Astrocyte (in vitro differentiated cells and primary cell): Measurements from ENCODE around the gene EFNA1. TPM values are rescaled to one million over a fixed set of nuclear protein-coding genes. Genes with fewer than 3 reads are reported as not detected.
A peak's percentile ranks its signal among the peaks of the same experiment; 100 is the strongest.

Experiments
- DNase-seq: peaks from one replicate; pipeline ENCODE4 v3.0.0-alpha.2; 2010; ENCODE audit warnings: low read depth
- FAIRE-seq: peaks from 2 replicates; lab custom pipeline; 2011; peaks lifted over from hg19 to GRCh38; lab: Jason Lieb, UNC
- H2AFZ ChIP-seq: 2 replicates; pipeline ENCODE4 v1.6.0; 2012; ENCODE audit warnings: low read depth, low read length, inconsistent platforms
- H3K27ac ChIP-seq: 2 replicates; pipeline ENCODE4 v1.5.1; 2011; ENCODE audit warnings: low read depth, low read length, inconsistent platforms
- H3K27me3 ChIP-seq: 2 replicates; pipeline ENCODE4 v1.6.0; 2011; ENCODE audit warnings: low read length, inconsistent platforms; ENCODE audit not compliant: insufficient read depth
- H3K36me3 ChIP-seq: 2 replicates; pipeline ENCODE4 v1.5.1; 2011; ENCODE audit warnings: low read length, inconsistent platforms; ENCODE audit not compliant: insufficient read depth
- H3K4me1 ChIP-seq: 2 replicates; pipeline ENCODE4 v1.5.1; 2011; ENCODE audit warnings: low read length, inconsistent platforms; ENCODE audit not compliant: insufficient read depth
- H3K4me2 ChIP-seq: 2 replicates; pipeline ENCODE4 v1.6.0; 2012; ENCODE audit warnings: low read length, inconsistent platforms
- H3K4me3 ChIP-seq: 2 replicates; pipeline ENCODE4 v1.5.1; 2011; ENCODE audit warnings: low read depth, mild to moderate bottlenecking, low read length, inconsistent platforms; ENCODE audit not compliant: insufficient read depth
- H3K79me2 ChIP-seq: 2 replicates; pipeline ENCODE4 v1.6.0; 2012; ENCODE audit warnings: mild to moderate bottlenecking, low read length, inconsistent platforms; ENCODE audit not compliant: insufficient read depth
- H3K9ac ChIP-seq: 2 replicates; pipeline ENCODE4 v1.6.0; 2012; ENCODE audit warnings: mild to moderate bottlenecking, low read length, inconsistent platforms
- H3K9me3 ChIP-seq: 2 replicates; pipeline ENCODE4 v1.5.1; 2012; ENCODE audit warnings: low read depth, mild to moderate bottlenecking, low read length, inconsistent platforms; ENCODE audit not compliant: insufficient read depth
- H4K20me1 ChIP-seq: 2 replicates; pipeline ENCODE4 v1.6.0; 2012; ENCODE audit warnings: low read length, inconsistent platforms; ENCODE audit not compliant: insufficient read depth
- H3K27ac Mint-ChIP-seq: one replicate; pipeline ENCODE4 v1.8.0; 2021; ENCODE audit warnings: mild to moderate bottlenecking, mixed read lengths; ENCODE audit not compliant: unreplicated experiment
- H3K27me3 Mint-ChIP-seq: one replicate; pipeline ENCODE4 v1.8.0; 2021; ENCODE audit warnings: low read depth, mixed read lengths; ENCODE audit not compliant: unreplicated experiment
- H3K36me3 Mint-ChIP-seq: one replicate; pipeline ENCODE4 v1.8.0; 2021; ENCODE audit warnings: low read depth, mixed read lengths; ENCODE audit not compliant: unreplicated experiment
- H3K4me1 Mint-ChIP-seq: one replicate; pipeline ENCODE4 v1.8.0; 2021; ENCODE audit warnings: low read depth, mixed read lengths; ENCODE audit not compliant: unreplicated experiment
- H3K4me3 Mint-ChIP-seq: one replicate; pipeline ENCODE4 v1.8.0; 2021; ENCODE audit warnings: mild to moderate bottlenecking, moderate library complexity, mixed read lengths; ENCODE audit not compliant: unreplicated experiment
- H3K9me3 Mint-ChIP-seq: one replicate; pipeline ENCODE4 v1.8.0; 2021; ENCODE audit warnings: mild to moderate bottlenecking, mixed read lengths; ENCODE audit not compliant: unreplicated experiment
- CTCF ChIP-seq: IDR thresholded peaks from 2 replicates; pipeline ENCODE4 v1.5.1; 2011; ENCODE audit warnings: low read depth, mild to moderate bottlenecking, inconsistent platforms, low read length, moderate library complexity; ENCODE audit not compliant: insufficient read depth
- EZH2 ChIP-seq: IDR thresholded peaks from 2 replicates; pipeline ENCODE4 v1.6.1; 2012; ENCODE audit warnings: mild to moderate bottlenecking, low read length, inconsistent platforms; ENCODE audit not compliant: insufficient read depth
- total RNA-seq: library from RNA; stranded (reverse); gene quantifications from 2 replicates; pipeline ENCODE4 v1.2.1, GENCODE V29; 2021

Gene EFNA1
- total RNA-seq, 1 donor from 2014 or later = 16.4 TPM

GRCh38 chr1:155169541-155169940 is 41.9 kb downstream of the EFNA1 start:
- Mint-ChIP-seq H3K4me3 (no peak overlapping the region), H3K4me1 (peaks cover 12% of the 10 kb centered on the region), H3K27ac (no peak overlapping the region), H3K36me3 (peaks cover 13% of the 10 kb centered on the region), H3K27me3 (peaks cover 5% of the 10 kb centered on the region), H3K9me3 (no peaks in the 10 kb centered on the region)
- Histone ChIP-seq H3K9me3 (no peaks in the 10 kb centered on the region), H3K4me2 (no peak overlapping the region), H3K27ac (no peak overlapping the region), H3K36me3 (peaks cover 11% of the 10 kb centered on the region), H4K20me1 (peaks cover 8% of the 10 kb centered on the region), H3K9ac (no peak overlapping the region), H3K4me1 (peaks cover 15% of the 10 kb centered on the region), H3K27me3 (no peaks in the 10 kb centered on the region), H2AFZ (no peak overlapping the region), H3K4me3 (no peak overlapping the region), H3K79me2 (peaks cover 27% of the 10 kb centered on the region)
- FAIRE-seq (no peak), DNase-seq (no peak)
- TF ChIP-seq EZH2 (no peak), CTCF (no peak)

- Histone ChIP-seq H2AFZ (no peak overlapping the region), H3K27ac (no peak overlapping the region), H3K4me3 (no peak overlapping the region), H3K9ac (no peak overlapping the region), H3K36me3 (peaks cover 11% of the 10 kb centered on the region), H4K20me1 (peaks cover 8% of the 10 kb centered on the region), H3K9me3 (no peaks in the 10 kb centered on the region), H3K4me2 (no peak overlapping the region), H3K4me1 (peaks cover 21% of the 10 kb centered on the region), H3K27me3 (no peaks in the 10 kb centered on the region), H3K79me2 (peaks cover 33% of the 10 kb centered on the region)
- Mint-ChIP-seq H3K36me3 (peaks cover 13% of the 10 kb centered on the region), H3K9me3 (no peaks in the 10 kb centered on the region), H3K27ac (no peak overlapping the region), H3K27me3 (peaks cover 5% of the 10 kb centered on the region), H3K4me3 (peak overlapping the region; percentile 47), H3K4me1 (peaks cover 18% of the 10 kb centered on the region)
- FAIRE-seq (no peak), DNase-seq (no peak)
- no peak for TF ChIP-seq CTCF
These were observed 42.6 kb downstream of the EFNA1 start for GRCh38 chr1:155170101-155170785.

GRCh38 chr1:155170806-155171205 is 43.1 kb downstream of the EFNA1 start:
- peaks cover 11% of the 10 kb centered on the region for H3K36me3 ChIP-seq
- no peak overlapping the region for H3K27ac Mint-ChIP-seq
- no peak overlapping the region for H2AFZ ChIP-seq
- H3K27me3 Mint-ChIP-seq = peaks cover 2% of the 10 kb centered on the region
- DNase-seq (no peak), FAIRE-seq (no peak)
- peaks cover 21% of the 10 kb centered on the region for H3K4me1 Mint-ChIP-seq
- no peaks in the 10 kb centered on the region for H3K27me3 ChIP-seq
- no peak overlapping the region for H3K27ac ChIP-seq
- no peaks in the 10 kb centered on the region for H3K9me3 ChIP-seq
- H4K20me1 ChIP-seq = peaks cover 8% of the 10 kb centered on the region
- H3K4me3 ChIP-seq = no peak overlapping the region
- peaks cover 22% of the 10 kb centered on the region for H3K4me1 ChIP-seq
- no peaks in the 10 kb centered on the region for H3K9me3 Mint-ChIP-seq
- H3K79me2 ChIP-seq = peaks cover 34% of the 10 kb centered on the region
- H3K4me3 Mint-ChIP-seq = no peak overlapping the region
- no peak overlapping the region for H3K4me2 ChIP-seq
- H3K9ac ChIP-seq = no peak overlapping the region
- peaks cover 13% of the 10 kb centered on the region for H3K36me3 Mint-ChIP-seq
- TF ChIP-seq CTCF (no peak), EZH2 (no peak)
